DMS79 treated with DMSO at 0.1 percent for 48 hours (cell line): ENCODE measurements around the gene XAF1.
"Not testable (repeated sequence)": the region's sequence is repeated elsewhere in the genome, so short reads cannot be mapped to it uniquely, and the experiment has no call there.

Experiments used
- DNase-seq: peaks from one replicate; lab custom pipeline; 2025; lab: John Stamatoyannopoulos, UW

Gene XAF1

DNA sequence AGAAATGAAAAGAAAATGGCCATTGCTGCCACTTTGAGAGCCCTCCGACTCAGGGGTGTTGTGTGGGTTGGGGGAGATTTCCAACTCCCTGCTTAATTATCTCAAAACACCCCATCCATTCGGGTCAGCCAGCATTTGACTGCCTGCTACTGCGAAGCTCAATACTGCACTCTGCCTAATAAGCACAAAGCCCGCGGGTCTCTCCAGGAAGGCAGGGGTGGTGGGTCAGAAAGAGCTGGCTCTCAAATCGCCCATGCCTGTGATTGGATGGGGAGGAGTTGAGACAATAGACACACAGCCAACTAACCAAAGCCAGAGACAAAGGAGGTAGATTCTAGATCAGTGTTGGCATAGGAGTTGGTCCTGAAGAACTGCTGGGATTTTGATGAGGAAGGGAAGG, 2.3 kb upstream of the XAF1 start:
- DNase-seq = no peak

- no peak for DNase-seq
Measured at GRCh38 chr17:6755281-6755680, 565 bp upstream of the XAF1 start.

- DNase-seq = no peak
Measured at GRCh38 chr17:6756425-6757031, 682 bp downstream of the XAF1 start.

DNA sequence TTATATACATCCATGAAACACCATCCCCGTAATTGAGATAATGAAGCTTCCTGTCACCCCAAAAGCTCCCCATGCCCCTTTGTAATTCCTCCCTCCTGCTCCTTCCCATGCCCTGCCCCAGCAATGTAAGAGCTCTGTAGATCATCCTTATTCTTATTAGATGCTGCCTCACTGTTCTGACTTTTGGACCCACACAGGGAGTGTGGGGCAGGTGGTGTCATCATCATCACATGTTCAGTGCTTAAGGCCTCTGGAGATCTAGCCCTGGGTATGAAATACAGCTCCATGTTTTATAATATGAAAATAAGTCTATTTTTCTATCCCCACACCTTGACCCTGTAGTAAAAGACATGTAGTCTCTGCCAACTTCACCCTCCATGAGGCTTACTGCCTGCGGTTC, 1.9 kb downstream of the XAF1 start:
- DNase-seq = no peak

DNA sequence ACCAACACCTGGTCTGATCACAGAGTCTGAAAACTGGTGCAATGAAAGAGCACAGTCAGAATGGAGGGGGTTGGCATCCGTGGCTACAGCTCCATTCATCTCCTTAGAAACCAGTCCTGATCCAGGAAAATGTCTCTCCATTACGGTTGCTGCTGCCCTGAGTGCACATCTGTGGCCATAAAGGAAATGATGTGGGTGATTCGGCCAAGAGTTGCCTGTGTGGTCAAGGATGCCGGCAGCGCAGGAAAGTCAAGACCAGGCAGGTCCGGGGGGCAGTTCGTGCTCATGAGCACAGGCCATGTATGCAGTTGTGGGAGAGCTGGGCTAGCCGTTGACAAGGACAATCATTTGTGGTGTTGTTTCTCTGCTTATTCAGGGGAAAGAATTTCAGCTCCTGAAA, 5.9 kb downstream of the XAF1 start:
- DNase-seq = no peak

GRCh38 chr17:6768447-6768846, 12.6 kb downstream of the XAF1 start:
- no peak for DNase-seq

DNA sequence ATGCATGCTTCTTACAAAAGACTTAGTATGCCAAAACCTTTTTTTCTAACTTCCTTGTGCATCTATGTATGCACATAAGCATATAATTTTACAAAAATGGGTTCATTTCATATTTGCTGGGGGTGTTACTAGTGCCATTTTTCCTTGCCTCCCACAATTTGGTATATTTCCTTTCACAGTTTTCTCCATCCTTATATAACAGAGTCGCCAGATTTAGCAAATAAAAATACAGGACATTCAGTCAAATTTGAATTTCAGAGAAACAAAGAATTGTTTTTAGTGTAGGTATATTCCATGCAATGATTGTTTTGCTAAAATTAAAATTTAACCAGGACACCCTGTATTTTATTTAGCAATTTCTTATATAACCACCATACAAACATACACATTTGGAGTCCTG, 16.2 kb downstream of the XAF1 start:
- no peak for DNase-seq

DNA sequence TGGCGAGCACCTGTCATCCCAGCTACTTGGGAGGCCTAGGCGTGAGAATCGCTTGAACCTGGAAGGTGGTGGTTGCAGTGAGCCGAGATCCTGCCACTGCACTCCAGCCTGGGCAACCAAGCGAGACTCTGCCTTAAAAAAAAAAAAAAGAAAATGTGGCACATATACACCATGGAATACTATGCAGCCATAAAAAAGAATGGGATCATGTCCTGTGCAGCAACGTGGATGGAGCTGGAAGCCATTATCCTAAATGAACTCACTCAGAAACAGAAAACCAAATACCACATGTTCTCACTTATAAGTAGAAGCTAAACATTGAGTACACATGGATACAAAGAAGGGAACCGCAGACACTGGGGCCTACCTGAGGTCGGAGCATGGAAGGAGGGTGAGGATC, 19.1 kb downstream of the XAF1 start:
- not testable (repeated sequence) for DNase-seq

GRCh38 chr17:6775871-6776405, 20.1 kb downstream of the XAF1 start, which contains the start of gene FBXO39:
TSS of gene FBXO39 (plus strand) at chr17:6776215. CDS start at chr17:6779869, 3,654 bp downstream.
- no peak for DNase-seq

GRCh38 chr17:6779411-6779810, 23.6 kb downstream of the XAF1 start:
- no peak for DNase-seq

GRCh38 chr17:6780001-6780400, 24.2 kb downstream of the XAF1 start:
- DNase-seq = no peak

DNA sequence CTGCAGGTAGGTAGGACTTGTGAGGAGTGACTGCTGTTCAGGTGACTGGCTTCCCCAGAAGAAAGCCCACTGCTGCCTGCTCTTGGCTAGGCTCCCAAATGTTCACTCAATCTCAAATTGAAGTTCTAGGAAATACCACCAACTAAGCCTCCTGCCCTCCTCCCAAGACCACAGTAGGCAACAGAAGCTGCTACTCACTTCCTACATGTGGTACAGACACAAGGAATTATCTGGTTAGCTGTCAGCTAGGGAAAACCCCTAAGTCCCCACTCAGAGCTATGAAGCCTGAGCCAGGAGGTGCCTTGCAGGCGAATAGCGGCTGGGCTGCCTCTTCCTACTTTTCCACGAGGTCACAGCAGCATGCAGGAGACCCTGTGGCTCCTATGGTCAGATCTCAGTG, 25.0 kb downstream of the XAF1 start:
- DNase-seq = no peak

DNA sequence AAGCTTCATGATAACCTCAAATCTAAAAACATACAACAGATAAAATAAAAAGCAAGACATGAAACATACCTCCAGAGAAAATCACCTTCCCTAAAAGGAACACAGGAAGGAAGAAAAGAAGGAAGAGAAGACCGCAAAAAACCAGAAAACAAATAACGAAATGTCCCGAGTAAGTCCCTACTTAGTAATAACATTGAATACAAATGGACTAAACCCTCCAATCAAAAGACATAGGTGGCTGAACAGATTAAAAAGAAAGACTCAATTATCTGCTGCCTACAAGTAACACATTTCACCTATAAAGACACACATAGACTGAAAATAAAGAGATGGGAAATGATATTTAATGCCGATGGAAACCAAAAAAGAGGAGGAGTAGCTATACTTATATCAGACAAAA, 26.4 kb downstream of the XAF1 start:
- no peak for DNase-seq

DNA sequence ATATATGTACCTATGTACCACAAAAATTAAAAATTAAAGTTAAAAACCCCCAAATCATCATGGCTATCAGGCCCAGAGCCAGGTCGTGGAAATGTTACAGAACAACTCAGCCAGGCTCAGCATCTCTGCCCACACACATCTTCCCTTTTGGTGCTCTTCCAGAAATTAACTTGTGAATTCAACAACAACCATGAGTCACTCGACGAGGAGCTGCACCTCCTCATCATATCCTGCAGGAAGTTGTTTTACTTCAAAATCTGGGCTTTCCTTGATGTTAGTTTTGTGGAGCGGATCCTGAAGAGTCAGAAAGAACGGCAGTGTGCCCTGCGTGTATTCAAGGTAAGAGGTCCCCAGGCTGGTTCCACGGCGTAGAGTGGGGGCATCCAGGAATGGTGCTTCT, 30.8 kb downstream of the XAF1 start:
- no peak for DNase-seq

GRCh38 chr17:6787081-6787693, 31.3 kb downstream of the XAF1 start:
- DNase-seq = no peak

DNA sequence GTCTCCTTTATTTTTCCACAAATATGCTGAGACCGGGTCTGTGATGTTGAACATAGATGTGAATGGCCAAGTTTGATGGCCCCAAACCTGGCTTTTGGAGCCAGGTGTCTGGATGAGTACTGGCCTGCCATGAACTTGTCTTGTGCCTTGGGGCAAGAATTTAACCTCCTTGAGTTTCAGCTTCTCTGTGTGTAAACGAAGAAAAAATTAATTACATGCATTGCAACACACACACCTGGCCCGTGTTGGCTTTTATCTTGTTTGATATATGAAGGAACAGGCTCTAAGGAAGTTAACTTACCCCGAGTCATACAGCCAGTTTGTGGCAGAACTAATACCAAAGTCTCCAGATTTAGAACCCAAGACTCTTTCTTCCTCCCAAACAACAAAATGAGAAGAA, 33.3 kb downstream of the XAF1 start:
- no peak for DNase-seq

DNA sequence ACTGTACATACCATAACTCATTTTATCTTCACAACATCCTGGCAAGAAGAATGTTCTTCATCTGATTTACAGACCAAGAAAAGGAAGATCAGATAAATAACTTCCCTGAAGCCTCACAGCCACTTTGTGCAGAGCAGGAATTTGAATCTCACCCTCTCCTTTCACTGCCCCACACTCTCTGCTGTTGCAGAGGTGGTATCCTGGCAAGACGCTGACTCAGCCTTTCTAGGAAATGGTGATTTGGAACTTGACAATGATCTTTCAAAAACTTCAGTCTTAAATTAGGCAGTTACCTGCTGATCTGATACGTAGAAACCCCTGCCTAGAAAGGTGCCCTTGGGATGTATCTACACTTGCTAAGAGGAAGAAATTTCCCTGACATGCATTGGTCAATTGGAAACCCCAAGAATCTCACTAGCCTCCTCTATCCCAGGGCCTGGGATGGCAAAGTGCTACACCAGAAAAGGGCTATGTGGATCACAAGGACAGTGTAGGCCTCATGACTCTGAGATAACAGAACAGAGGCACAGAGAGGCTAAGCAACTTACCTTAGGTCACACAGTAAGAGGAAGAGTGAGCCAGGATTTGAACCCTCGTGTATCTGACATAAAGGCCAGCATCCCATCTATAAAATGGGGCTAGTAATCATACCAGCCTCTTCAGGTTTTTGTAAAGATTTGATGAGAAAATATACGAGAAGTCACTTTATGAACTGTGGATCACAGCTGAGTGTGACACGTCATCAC, 38.1 kb downstream of the XAF1 start:
- no peak for DNase-seq

- no peak for DNase-seq
Measured at GRCh38 chr17:6796017-6796886, 40.4 kb downstream of the XAF1 start.

- no peak for DNase-seq
Measured at GRCh38 chr17:6796887-6797490, 41.1 kb downstream of the XAF1 start.

GRCh38 chr17:6797718-6798351, 42.0 kb downstream of the XAF1 start:
- DNase-seq = no peak

DNA sequence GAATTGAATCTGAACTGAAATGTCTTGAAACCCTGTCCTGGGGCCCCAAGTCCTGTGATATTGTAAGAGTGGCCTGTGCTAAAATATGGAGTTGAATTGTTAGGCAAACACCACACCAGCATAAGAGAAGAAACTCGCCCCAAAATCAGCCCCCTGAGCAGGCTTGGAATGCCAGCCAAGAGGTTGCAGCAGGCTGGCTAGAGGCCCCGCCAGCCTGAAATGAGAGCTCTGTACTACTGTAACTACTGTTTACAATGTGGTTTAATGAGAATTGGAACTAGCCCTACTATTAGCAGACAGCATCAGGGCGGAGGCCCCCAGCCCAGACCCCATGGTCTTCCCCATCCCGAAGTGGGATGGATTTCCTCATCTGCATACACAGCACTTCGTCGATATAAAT, 43.9 kb downstream of the XAF1 start:
- DNase-seq = no peak
